ENCODE results near the gene UNK. TPM values are rescaled to one million over a fixed set of nuclear protein-coding genes. Genes with fewer than 3 reads are reported as not detected.

UNK gene
- total and polyA plus RNA-seq, 2 of the 13 experiments (the other 11 are each of a cell fraction or from before 2014, with no cell fraction given), result 31.6 to 33.0 TPM

DNA sequence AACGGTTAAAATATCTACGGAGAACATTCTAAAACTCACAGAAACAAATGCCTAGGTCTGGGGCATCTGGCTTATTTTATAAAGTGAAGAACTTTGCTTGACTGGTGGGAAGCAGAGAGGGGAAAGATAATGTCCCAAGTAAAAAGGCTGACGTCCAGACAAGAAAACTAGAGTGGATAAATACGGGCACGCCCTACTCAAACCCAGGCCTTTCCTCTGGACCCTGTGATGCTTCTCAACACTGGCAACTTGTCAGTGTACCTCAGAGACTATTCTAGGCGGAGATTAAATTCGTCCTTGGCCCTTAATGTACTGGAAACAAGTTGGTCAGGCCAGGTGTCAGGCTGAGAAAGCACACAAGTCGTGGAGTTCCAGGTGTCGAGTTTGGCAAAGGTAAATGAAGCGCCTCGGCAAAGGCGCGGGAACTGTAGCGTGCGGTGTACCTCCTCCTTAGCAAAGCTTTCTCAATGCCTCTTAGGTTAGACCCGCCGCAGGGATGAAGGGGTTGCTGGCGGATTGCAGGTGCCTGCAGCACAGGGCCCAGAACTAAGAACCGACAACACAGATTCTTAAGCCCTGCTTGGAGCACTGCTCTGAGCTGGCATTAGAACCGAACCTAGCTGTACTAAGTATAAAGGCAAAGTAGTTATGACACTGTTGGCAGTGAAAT, 668 bp upstream of the UNK start (continued):
- no peak for TF ChIP-seq IRX3 (CRISPR knock-in tag; IDR thresholded peaks at IDR 0.05; ENCODE audit: borderline replicate concordance, low read depth)
- TF ChIP-seq ZNF274 (CRISPR knock-in tag; IDR thresholded peaks at IDR 0.05), result no peak
- TF ChIP-seq ZNF468 (CRISPR knock-in tag; IDR thresholded peaks at IDR 0.05), result no peak
- TF ChIP-seq, protein P1, sequence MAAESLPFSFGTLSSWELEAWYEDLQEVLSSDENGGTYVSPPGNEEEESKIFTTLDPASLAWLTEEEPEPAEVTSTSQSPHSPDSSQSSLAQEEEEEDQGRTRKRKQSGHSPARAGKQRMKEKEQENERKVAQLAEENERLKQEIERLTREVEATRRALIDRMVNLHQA (CRISPR knock-in tag; IDR thresholded peaks at IDR 0.05), result no peak
- TF ChIP-seq KDM6A (CRISPR knock-in tag; IDR thresholded peaks at IDR 0.05; ENCODE audit: low read depth), result no peak
- TF ChIP-seq ZNF563 (CRISPR knock-in tag; IDR thresholded peaks at IDR 0.05), result no peak
- no peak for TF ChIP-seq ZBTB3 (CRISPR knock-in tag; IDR thresholded peaks at IDR 0.05; ENCODE audit: borderline replicate concordance, low read depth)
- no peak for TF ChIP-seq KLF11 (CRISPR knock-in tag; IDR thresholded peaks at IDR 0.05)
- no peak for TF ChIP-seq ZNF329 (CRISPR knock-in tag; IDR thresholded peaks at IDR 0.05; ENCODE audit: low read depth)
- TF ChIP-seq SP5 (CRISPR knock-in tag; IDR thresholded peaks at IDR 0.05; ENCODE audit: borderline replicate concordance, low read depth), result no peak
- no peak for TF ChIP-seq MAFK (conservative IDR thresholded peaks at IDR 0.05 in 1 of 2, IDR thresholded peaks at IDR 0.05 in 1 of 2; ENCODE audit: low read length in 2 of 2)
- TF ChIP-seq ZNF430 (CRISPR knock-in tag; IDR thresholded peaks at IDR 0.05), result peak; percentile 67; the same call in 1 of the 2 replicates
- TF ChIP-seq ZNF841 (CRISPR knock-in tag; IDR thresholded peaks at IDR 0.05; ENCODE audit: borderline replicate concordance), result no peak
- TF ChIP-seq TCF7L2 (IDR thresholded peaks at IDR 0.05; ENCODE audit: low read depth, low read length), result no peak
- TF ChIP-seq SRSF4 (IDR thresholded peaks at IDR 0.05; ENCODE audit: low read depth, low read length, poor library complexity, severe bottlenecking), result no peak
- no peak for TF ChIP-seq CBX2 (IDR thresholded peaks at IDR 0.05; ENCODE audit: low read depth, low read length)
- no peak for TF ChIP-seq CBX2 (CRISPR knock-in tag; IDR thresholded peaks at IDR 0.05; ENCODE audit: low read depth)
- no peak for TF ChIP-seq MEIS2 (CRISPR knock-in tag; IDR thresholded peaks at IDR 0.05)
- TF ChIP-seq, protein P2, sequence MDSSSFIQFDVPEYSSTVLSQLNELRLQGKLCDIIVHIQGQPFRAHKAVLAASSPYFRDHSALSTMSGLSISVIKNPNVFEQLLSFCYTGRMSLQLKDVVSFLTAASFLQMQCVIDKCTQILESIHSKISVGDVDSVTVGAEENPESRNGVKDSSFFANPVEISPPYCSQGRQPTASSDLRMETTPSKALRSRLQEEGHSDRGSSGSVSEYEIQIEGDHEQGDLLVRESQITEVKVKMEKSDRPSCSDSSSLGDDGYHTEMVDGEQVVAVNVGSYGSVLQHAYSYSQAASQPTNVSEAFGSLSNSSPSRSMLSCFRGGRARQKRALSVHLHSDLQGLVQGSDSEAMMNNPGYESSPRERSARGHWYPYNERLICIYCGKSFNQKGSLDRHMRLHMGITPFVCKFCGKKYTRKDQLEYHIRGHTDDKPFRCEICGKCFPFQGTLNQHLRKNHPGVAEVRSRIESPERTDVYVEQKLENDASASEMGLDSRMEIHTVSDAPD (CRISPR knock-in tag; IDR thresholded peaks at IDR 0.05), result no peak
- no peak for TF ChIP-seq TCF7 (IDR thresholded peaks at IDR 0.05; ENCODE audit: low read depth)
- no peak for TF ChIP-seq XBP1 (CRISPR knock-in tag; IDR thresholded peaks at IDR 0.05)
- no peak for TF ChIP-seq ZNF549 (CRISPR knock-in tag; IDR thresholded peaks at IDR 0.05)
- TF ChIP-seq, protein P3, sequence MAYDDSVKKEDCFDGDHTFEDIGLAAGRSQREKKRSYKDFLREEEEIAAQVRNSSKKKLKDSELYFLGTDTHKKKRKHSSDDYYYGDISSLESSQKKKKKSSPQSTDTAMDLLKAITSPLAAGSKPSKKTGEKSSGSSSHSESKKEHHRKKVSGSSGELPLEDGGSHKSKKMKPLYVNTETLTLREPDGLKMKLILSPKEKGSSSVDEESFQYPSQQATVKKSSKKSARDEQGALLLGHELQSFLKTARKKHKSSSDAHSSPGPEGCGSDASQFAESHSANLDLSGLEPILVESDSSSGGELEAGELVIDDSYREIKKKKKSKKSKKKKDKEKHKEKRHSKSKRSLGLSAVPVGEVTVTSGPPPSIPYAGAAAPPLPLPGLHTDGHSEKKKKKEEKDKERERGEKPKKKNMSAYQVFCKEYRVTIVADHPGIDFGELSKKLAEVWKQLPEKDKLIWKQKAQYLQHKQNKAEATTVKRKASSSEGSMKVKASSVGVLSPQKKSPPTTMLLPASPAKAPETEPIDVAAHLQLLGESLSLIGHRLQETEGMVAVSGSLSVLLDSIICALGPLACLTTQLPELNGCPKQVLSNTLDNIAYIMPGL (CRISPR knock-in tag; IDR thresholded peaks at IDR 0.05; ENCODE audit: borderline replicate concordance in 1 of 2, low read depth in 1 of 2), result peak in 1 of 2 experiments; percentile 4; a peak in 1 of 4 replicates
- TF ChIP-seq, protein P4, sequence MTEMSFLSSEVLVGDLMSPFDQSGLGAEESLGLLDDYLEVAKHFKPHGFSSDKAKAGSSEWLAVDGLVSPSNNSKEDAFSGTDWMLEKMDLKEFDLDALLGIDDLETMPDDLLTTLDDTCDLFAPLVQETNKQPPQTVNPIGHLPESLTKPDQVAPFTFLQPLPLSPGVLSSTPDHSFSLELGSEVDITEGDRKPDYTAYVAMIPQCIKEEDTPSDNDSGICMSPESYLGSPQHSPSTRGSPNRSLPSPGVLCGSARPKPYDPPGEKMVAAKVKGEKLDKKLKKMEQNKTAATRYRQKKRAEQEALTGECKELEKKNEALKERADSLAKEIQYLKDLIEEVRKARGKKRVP (CRISPR knock-in tag; IDR thresholded peaks at IDR 0.05), result peak in 1 of 2 experiments; percentile 14; a peak in 1 of 4 replicates
- TF ChIP-seq ARNT2 (CRISPR knock-in tag; IDR thresholded peaks at IDR 0.05; ENCODE audit: low read depth), result no peak
- TF ChIP-seq KAT2B (IDR thresholded peaks at IDR 0.05; ENCODE audit: borderline replicate concordance, low read depth, low read length), result no peak

Data from HepG2 (cell line).